NCI-H82 (cell line): Measurements from ENCODE around the gene MELK.
A peak's percentile ranks its signal among the peaks of the same experiment; 100 is the strongest.

ENCODE experiments used
- DNase-seq: peaks from one replicate; lab custom pipeline; 2025; lab: John Stamatoyannopoulos, UW

The MELK gene

GRCh38 chr9:36584620-36585460 is 12.1 kb downstream of the MELK start:
- no peak for DNase-seq

GRCh38 chr9:36590231-36590630 is 17.5 kb downstream of the MELK start:
- no peak for DNase-seq

GRCh38 chr9:36592801-36593583 is 20.3 kb downstream of the MELK start:
- peak; percentile 76 for DNase-seq

GRCh38 chr9:36594213-36594612 is 21.5 kb downstream of the MELK start:
- no peak for DNase-seq

GRCh38 chr9:36597412-36598178 is 24.9 kb downstream of the MELK start:
- DNase-seq, result peak; percentile 21

GRCh38 chr9:36598273-36598672 is 25.6 kb downstream of the MELK start:
- DNase-seq, result no peak

GRCh38 chr9:36603006-36603405 is 30.3 kb downstream of the MELK start:
- no peak for DNase-seq

GRCh38 chr9:36609306-36609705 is 36.6 kb downstream of the MELK start:
- DNase-seq, result no peak

GRCh38 chr9:36622121-36622520 is 49.4 kb downstream of the MELK start:
- no peak for DNase-seq

- DNase-seq, result no peak
These were observed 50.6 kb downstream of the MELK start for GRCh38 chr9:36623280-36623679.

GRCh38 chr9:36625006-36625615 is 52.4 kb downstream of the MELK start:
- no peak for DNase-seq

- peak; percentile 31 for DNase-seq
These were observed 60.2 kb downstream of the MELK start for GRCh38 chr9:36632892-36633291.

GRCh38 chr9:36637491-36638270 is 65.0 kb downstream of the MELK start:
- peak; percentile 42 for DNase-seq

GRCh38 chr9:36640771-36641381 is 68.2 kb downstream of the MELK start:
- no peak for DNase-seq

GRCh38 chr9:36642817-36643216 is 70.1 kb downstream of the MELK start:
- DNase-seq, result no peak

GRCh38 chr9:36656842-36657241 is 84.1 kb downstream of the MELK start:
- DNase-seq, result no peak

GRCh38 chr9:36659500-36659899 is 86.8 kb downstream of the MELK start:
- DNase-seq, result no peak

GRCh38 chr9:36664806-36665205 is 92.1 kb downstream of the MELK start:
- DNase-seq, result no peak

- no peak for DNase-seq
These were observed 92.7 kb downstream of the MELK start for GRCh38 chr9:36665387-36665786.

- no peak for DNase-seq
These were observed 93.3 kb downstream of the MELK start for GRCh38 chr9:36665921-36666431.

GRCh38 chr9:36671561-36671960 is 98.9 kb downstream of the MELK start:
- no peak for DNase-seq
